HG02870 (cell line): ENCODE data around the gene COL8A1.
A peak's percentile ranks its signal among the peaks of the same experiment; 100 is the strongest.

ENCODE experiments used
- ATAC-seq: cut with Tn5 transposase; IDR thresholded peaks from one replicate; pipeline ENCODE4 v1.9.1; 2021; ENCODE audit warnings: mild to moderate bottlenecking, moderate library complexity; ENCODE audit not compliant: unreplicated experiment

COL8A1 gene

GRCh38 chr3:99668044-99668443, 29.6 kb downstream of the COL8A1 start:
- no peak for ATAC-seq

- no peak for ATAC-seq
These were observed 31.6 kb downstream of the COL8A1 start for GRCh38 chr3:99669879-99670555.

- ATAC-seq = no peak
These were observed 32.2 kb downstream of the COL8A1 start for GRCh38 chr3:99670556-99670950.

GRCh38 chr3:99674086-99674789, 35.8 kb downstream of the COL8A1 start:
- no peak for ATAC-seq

GRCh38 chr3:99678023-99678422, 39.6 kb downstream of the COL8A1 start:
- ATAC-seq = no peak

- no peak for ATAC-seq
These were observed 40.5 kb downstream of the COL8A1 start for GRCh38 chr3:99678896-99679295.

- peak; percentile 63 for ATAC-seq
These were observed 43.1 kb downstream of the COL8A1 start for GRCh38 chr3:99681512-99681911.

- ATAC-seq = no peak
These were observed 43.6 kb downstream of the COL8A1 start for GRCh38 chr3:99681976-99682375.

- no peak for ATAC-seq
These were observed 45.1 kb downstream of the COL8A1 start for GRCh38 chr3:99683465-99683864.

- no peak for ATAC-seq
These were observed 45.5 kb downstream of the COL8A1 start for GRCh38 chr3:99683876-99684275.

GRCh38 chr3:99684644-99685043, 46.2 kb downstream of the COL8A1 start:
- ATAC-seq = no peak

- ATAC-seq = no peak
These were observed 48.1 kb downstream of the COL8A1 start for GRCh38 chr3:99686469-99686868.

- ATAC-seq = no peak
These were observed 48.7 kb downstream of the COL8A1 start for GRCh38 chr3:99686955-99687612.

- no peak for ATAC-seq
These were observed 52.5 kb downstream of the COL8A1 start for GRCh38 chr3:99690761-99691369.

- ATAC-seq = no peak
These were observed 55.2 kb downstream of the COL8A1 start for GRCh38 chr3:99693636-99694035.

- no peak for ATAC-seq
These were observed 58.1 kb downstream of the COL8A1 start for GRCh38 chr3:99696497-99696896.

GRCh38 chr3:99697250-99697649, 58.9 kb downstream of the COL8A1 start:
- no peak for ATAC-seq

GRCh38 chr3:99698932-99699331, 60.5 kb downstream of the COL8A1 start:
- no peak for ATAC-seq

- ATAC-seq = no peak
These were observed 61.4 kb downstream of the COL8A1 start for GRCh38 chr3:99699841-99700240.

GRCh38 chr3:99700631-99701268, 62.4 kb downstream of the COL8A1 start:
- no peak for ATAC-seq
